22Rv1 (cell line): ENCODE measurements around the gene ZBTB7C.

Source experiments
- CTCF ChIP-seq: fragments of 450-650 bp; IDR thresholded peaks from 2 replicates; pipeline ENCODE4 v1.5.1; 2017; ENCODE audit warnings: mild to moderate bottlenecking
- ZFX ChIP-seq: fragments of 450-650 bp; IDR thresholded peaks from 2 replicates; pipeline ENCODE4 v1.6.1; 2017; ENCODE audit warnings: antibody characterized with exemption, borderline replicate concordance

GRCh38 chr18:48310353-48310752, 98.8 kb downstream of the ZBTB7C start:
- TF ChIP-seq CTCF (no peak), ZFX (no peak)
